Lower lobe of right lung (tissue), 2 donors: ENCODE data around the gene NTN3. TPM values are rescaled to one million over a fixed set of nuclear protein-coding genes. Genes with fewer than 3 reads are reported as not detected.

Source experiments
- ATAC-seq, 2 donors: fragments of 200-7000 bp; cut with Tn5 transposase; one replicate each; pipeline ENCODE4 v1.9.1; 2020 to 2022; ENCODE audit warnings: mild to moderate bottlenecking in 2 of 2, moderate library complexity in 2 of 2
- DNase-seq: peaks from one replicate; pipeline ENCODE4 v3.0.0-alpha.2; 2020
- H3K27ac ChIP-seq: fragments of 200-600 bp; one replicate; pipeline ENCODE4 v1.8.0; 2022
- H3K27me3 ChIP-seq: fragments of 200-600 bp; one replicate; pipeline ENCODE4 v1.8.0; 2022; ENCODE audit warnings: low read depth
- H3K36me3 ChIP-seq: fragments of 200-600 bp; one replicate; pipeline ENCODE4 v1.8.0; 2022; ENCODE audit warnings: mild to moderate bottlenecking
- H3K4me1 ChIP-seq: fragments of 200-600 bp; one replicate; pipeline ENCODE4 v1.8.0; 2022
- H3K4me3 ChIP-seq: fragments of 200-600 bp; one replicate; pipeline ENCODE4 v1.8.0; 2022; ENCODE audit warnings: mild to moderate bottlenecking
- H3K9me3 ChIP-seq: fragments of 200-600 bp; one replicate; pipeline ENCODE4 v1.8.0; 2022
- CTCF ChIP-seq: fragments of 200-600 bp; IDR thresholded peaks from one replicate; pipeline ENCODE4 v1.8.0; 2022; ENCODE audit warnings: antibody characterized with exemption, mild to moderate bottlenecking
- intact Hi-C: fragments of 100-400 bp; cut with DNase I; formaldehyde crosslinking; loops from one replicate; pipeline ENCODE4 v1.11.0; 2022
- total RNA-seq: library from RNA; stranded (reverse); fragmentation: NEBNext Ultra II Directional; extraction: Animal tissue kit (Norgen Biotek cat#: 25700); gene quantifications from one replicate; pipeline ENCODE4 v1.2.1, GENCODE V29; 2021
- donor health status: DM: no; HTN: yes; CAD: no; lungs with severe emphysema.

NTN3 gene
- total RNA-seq, 1 donor from 2014 or later: 0.24 TPM

DNA sequence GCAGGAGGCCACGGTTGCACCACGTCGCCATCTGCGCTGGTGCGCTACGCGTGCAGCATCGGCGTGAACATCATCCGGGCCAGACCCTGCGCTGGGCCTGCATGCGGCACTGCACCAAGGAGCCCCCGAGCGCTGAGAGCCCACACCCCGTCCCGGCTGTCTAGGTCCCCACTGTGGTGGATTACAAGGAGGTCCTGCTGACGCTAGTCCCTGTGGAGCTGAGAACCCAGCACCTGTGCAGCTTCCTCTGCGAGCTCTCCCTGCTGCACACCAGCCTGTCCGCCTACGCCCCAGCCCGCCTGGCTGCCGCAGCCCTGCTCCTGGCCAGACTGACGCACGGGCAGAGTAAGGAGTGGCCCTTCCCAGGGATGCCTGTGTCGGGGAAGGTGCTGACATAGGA lies 22.0 kb upstream of the NTN3 start:
- H3K9me3 ChIP-seq: no peaks in the 10 kb centered on the region
- no peaks in the 10 kb centered on the region for H3K4me1 ChIP-seq
- no peak for TF ChIP-seq CTCF
- H3K4me3 ChIP-seq: no peak overlapping the region
- H3K36me3 ChIP-seq: peaks cover 45% of the 10 kb centered on the region
- intact Hi-C loops: no loop called here
- no peaks in the 10 kb centered on the region for H3K27me3 ChIP-seq
- no peak overlapping the region for H3K27ac ChIP-seq
- no peak for DNase-seq
- no peak for ATAC-seq

DNA sequence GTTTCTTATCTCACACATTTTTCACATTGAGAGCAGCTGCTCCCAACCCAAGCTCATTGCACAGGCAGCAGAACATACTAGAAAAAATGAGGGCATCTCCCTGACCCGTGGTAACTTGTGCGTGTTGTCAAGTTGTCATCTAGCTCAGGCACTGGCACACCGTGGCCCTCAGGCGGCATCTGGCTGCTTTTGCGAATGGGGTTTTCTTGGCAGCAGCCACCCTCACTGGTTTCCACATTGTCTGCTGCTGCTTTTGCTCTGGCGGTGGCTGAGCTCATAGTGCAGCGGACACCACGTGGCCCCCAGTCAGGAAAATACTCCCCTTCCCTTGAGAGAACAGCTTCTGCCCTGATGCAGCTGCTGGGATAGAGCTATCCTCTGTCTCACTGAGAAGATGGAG lies 20.6 kb upstream of the NTN3 start:
- Histone ChIP-seq H3K4me3 (no peak overlapping the region), H3K27ac (no peak overlapping the region), H3K27me3 (no peaks in the 10 kb centered on the region), H3K4me1 (no peaks in the 10 kb centered on the region), H3K9me3 (no peaks in the 10 kb centered on the region), H3K36me3 (peaks cover 36% of the 10 kb centered on the region)
- ATAC-seq: no peak
- no peak for TF ChIP-seq CTCF
- intact Hi-C loops: no loop called here
- DNase-seq: no peak

- H3K27ac ChIP-seq: no peak overlapping the region
- intact Hi-C loops: no loop called here
These were observed 20.1 kb upstream of the NTN3 start for GRCh38 chr16:2450975-2451381.

GRCh38 chr16:2451851-2452320 lies 19.2 kb upstream of the NTN3 start:
- DNase-seq: no peak
- no peak for ATAC-seq
- H3K36me3 ChIP-seq: peaks cover 25% of the 10 kb centered on the region
- H3K4me1 ChIP-seq: no peaks in the 10 kb centered on the region
- H3K27me3 ChIP-seq: no peaks in the 10 kb centered on the region
- intact Hi-C loops: no loop called here
- no peak overlapping the region for H3K4me3 ChIP-seq
- H3K27ac ChIP-seq: no peak overlapping the region
- no peak for TF ChIP-seq CTCF
- H3K9me3 ChIP-seq: no peaks in the 10 kb centered on the region

More at GRCh38 chr16:2450975-2451381, 20.1 kb upstream of the NTN3 start:
- DNase-seq (no peak), ATAC-seq (no peak)
- no peak for TF ChIP-seq CTCF
- Histone ChIP-seq H3K27me3 (no peaks in the 10 kb centered on the region), H3K9me3 (no peaks in the 10 kb centered on the region), H3K36me3 (peaks cover 34% of the 10 kb centered on the region), H3K4me3 (no peak overlapping the region), H3K4me1 (no peaks in the 10 kb centered on the region)

GRCh38 chr16:2452650-2453049 lies 18.4 kb upstream of the NTN3 start:
- DNase-seq: no peak
- TF ChIP-seq CTCF: no peak
- intact Hi-C loops: no loop called here
- ATAC-seq: no peak
- Histone ChIP-seq H3K27me3 (no peaks in the 10 kb centered on the region), H3K4me3 (no peak overlapping the region), H3K36me3 (peaks cover 22% of the 10 kb centered on the region), H3K27ac (no peak overlapping the region), H3K4me1 (no peaks in the 10 kb centered on the region), H3K9me3 (no peaks in the 10 kb centered on the region)
